ENCODE measurements around the gene ARID1A.

GRCh38 chr1:26693599-26694572 lies 1.9 kb upstream of the ARID1A start:
- no peak for TF ChIP-seq POLR2A (IDR thresholded peaks at IDR 0.05; ENCODE audit: low read length)
- no peak for TF ChIP-seq GATA1 (IDR thresholded peaks at IDR 0.05; ENCODE audit: low read depth, low read length)
